Esophagus muscularis mucosa (tissue), 4 donors: Measurements from ENCODE around the gene A4GALT.

ENCODE experiments used
- EP300 ChIP-seq: sonication (generic); formaldehyde crosslinking; IDR thresholded peaks from one replicate; pipeline ENCODE4 v1.6.1; 2017; ENCODE audit warnings: antibody characterized with exemption
- POLR2A ChIP-seq: fragments of 450-650 bp; IDR thresholded peaks from one replicate; pipeline ENCODE4 v1.6.1; 2017; ENCODE audit warnings: antibody characterized with exemption, moderate library complexity, mild to moderate bottlenecking, low read depth
- POLR2AphosphoS5 ChIP-seq, 2 donors: sonication (generic); formaldehyde crosslinking; IDR thresholded peaks; one replicate each; pipeline ENCODE4 v1.6.1; 2017; ENCODE audit warnings: antibody characterized with exemption in 2 of 2
- TF ChIP-seq, protein P1 (sequence below), 3 experiments: fragments of 200-600 bp in 2 of 3; fragments of 450-650 bp in 1 of 3; sonication (generic) in 2 of 3; IDR thresholded peaks; one replicate each; pipeline ENCODE4 v1.5.1; 2017 to 2019; ENCODE audit warnings: antibody characterized with exemption in 3 of 3, mild to moderate bottlenecking in 2 of 3, moderate library complexity in 1 of 3

DNA sequence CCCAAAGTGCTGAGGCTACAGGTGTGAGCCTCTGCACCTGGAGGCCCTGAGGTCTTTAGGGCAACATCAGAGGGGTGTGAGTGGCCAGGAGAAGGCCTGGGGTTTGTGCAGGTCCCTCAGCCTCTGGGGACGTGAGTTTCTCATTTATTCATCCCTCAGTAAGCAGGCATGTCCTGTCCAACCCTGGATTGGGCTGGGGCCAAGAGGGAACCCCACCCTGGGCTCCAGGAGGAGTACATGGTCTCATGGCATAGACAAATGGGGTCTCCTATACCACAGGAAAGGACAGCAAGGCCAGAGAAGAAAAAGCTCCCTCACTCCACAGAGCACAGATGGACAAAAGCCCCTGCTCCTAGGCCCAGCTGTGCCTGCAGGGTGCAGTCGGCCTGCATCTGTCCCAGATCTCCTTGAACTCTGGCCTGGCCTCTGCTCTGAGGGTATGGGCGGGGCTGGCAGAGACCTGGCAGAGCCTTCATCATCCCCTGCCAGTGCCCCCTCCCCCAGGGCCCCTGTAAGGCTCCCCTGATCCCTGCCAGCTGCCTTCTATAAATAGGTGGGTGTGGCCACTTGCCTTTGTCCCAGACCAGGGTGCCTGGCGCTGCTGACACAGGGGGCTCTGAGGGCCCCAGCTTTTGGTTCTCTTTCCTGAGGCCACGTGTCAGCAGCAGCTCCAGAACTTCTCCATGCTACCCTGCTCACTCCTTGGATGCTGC lies 34.6 kb downstream of the A4GALT start:
- TF ChIP-seq POLR2AphosphoS5 (IDR thresholded peaks at IDR 0.05) = peak; percentile 11 to 53
- no peak for TF ChIP-seq EP300
- TF ChIP-seq, protein P1, sequence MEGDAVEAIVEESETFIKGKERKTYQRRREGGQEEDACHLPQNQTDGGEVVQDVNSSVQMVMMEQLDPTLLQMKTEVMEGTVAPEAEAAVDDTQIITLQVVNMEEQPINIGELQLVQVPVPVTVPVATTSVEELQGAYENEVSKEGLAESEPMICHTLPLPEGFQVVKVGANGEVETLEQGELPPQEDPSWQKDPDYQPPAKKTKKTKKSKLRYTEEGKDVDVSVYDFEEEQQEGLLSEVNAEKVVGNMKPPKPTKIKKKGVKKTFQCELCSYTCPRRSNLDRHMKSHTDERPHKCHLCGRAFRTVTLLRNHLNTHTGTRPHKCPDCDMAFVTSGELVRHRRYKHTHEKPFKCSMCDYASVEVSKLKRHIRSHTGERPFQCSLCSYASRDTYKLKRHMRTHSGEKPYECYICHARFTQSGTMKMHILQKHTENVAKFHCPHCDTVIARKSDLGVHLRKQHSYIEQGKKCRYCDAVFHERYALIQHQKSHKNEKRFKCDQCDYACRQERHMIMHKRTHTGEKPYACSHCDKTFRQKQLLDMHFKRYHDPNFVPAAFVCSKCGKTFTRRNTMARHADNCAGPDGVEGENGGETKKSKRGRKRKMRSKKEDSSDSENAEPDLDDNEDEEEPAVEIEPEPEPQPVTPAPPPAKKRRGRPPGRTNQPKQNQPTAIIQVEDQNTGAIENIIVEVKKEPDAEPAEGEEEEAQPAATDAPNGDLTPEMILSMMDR (IDR thresholded peaks at IDR 0.05) = no peak
- TF ChIP-seq POLR2A = no peak
